ENCODE measurements around the gene TREX2. TPM values are rescaled to one million over a fixed set of nuclear protein-coding genes. Genes with fewer than 3 reads are reported as not detected.

TREX2 gene
- total RNA-seq, 1 experiment from 2014 or later = 1.1 TPM

GRCh38 chrX:153417637-153418036, 28.2 kb downstream of the TREX2 start:
- TF ChIP-seq, protein P1, sequence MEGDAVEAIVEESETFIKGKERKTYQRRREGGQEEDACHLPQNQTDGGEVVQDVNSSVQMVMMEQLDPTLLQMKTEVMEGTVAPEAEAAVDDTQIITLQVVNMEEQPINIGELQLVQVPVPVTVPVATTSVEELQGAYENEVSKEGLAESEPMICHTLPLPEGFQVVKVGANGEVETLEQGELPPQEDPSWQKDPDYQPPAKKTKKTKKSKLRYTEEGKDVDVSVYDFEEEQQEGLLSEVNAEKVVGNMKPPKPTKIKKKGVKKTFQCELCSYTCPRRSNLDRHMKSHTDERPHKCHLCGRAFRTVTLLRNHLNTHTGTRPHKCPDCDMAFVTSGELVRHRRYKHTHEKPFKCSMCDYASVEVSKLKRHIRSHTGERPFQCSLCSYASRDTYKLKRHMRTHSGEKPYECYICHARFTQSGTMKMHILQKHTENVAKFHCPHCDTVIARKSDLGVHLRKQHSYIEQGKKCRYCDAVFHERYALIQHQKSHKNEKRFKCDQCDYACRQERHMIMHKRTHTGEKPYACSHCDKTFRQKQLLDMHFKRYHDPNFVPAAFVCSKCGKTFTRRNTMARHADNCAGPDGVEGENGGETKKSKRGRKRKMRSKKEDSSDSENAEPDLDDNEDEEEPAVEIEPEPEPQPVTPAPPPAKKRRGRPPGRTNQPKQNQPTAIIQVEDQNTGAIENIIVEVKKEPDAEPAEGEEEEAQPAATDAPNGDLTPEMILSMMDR (conservative IDR thresholded peaks at IDR 0.05) = no peak
- no peak overlapping the region for H4K8ac ChIP-seq (replicated peaks; ENCODE audit: insufficient read length, low read depth, low read length)
- no peaks in the 10 kb centered on the region for H3K79me2 ChIP-seq (ENCODE audit: insufficient read depth, low read length)
- no peaks in the 10 kb centered on the region for H3K23me2 ChIP-seq (ENCODE audit: insufficient read length, low read depth, low read length, poor library complexity, severe bottlenecking)
- no peak overlapping the region for H3K27ac Mint-ChIP-seq
- H3K14ac ChIP-seq (ENCODE audit: insufficient read depth, low read length) = no peak overlapping the region
- H3K4me2 ChIP-seq (ENCODE audit: insufficient read depth, insufficient read length, low read length) = no peak overlapping the region
- H2BK20ac ChIP-seq (ENCODE audit: low read depth, low read length, poor library complexity, severe bottlenecking) = no peak overlapping the region
- H4K5ac ChIP-seq (ENCODE audit: insufficient read length, low read depth, low read length) = no peak overlapping the region
- no peak overlapping the region for H3T11ph ChIP-seq (ENCODE audit: low read length)
- no peak overlapping the region for H2BK12ac ChIP-seq (ENCODE audit: insufficient read length, low read depth, low read length)
- no peaks in the 10 kb centered on the region for H3K4me1 ChIP-seq (ENCODE audit: insufficient read depth, low read length)
- no peak overlapping the region for H3K18ac ChIP-seq (ENCODE audit: insufficient read length, low read depth, low read length)
- no peak overlapping the region for H3K9ac ChIP-seq (ENCODE audit: extremely low read depth, insufficient read length, low read length)
- peaks cover 41% of the 10 kb centered on the region for H3K9me3 ChIP-seq (ENCODE audit: control insufficient read depth, low read depth, low read length)
- peaks cover 2 to 19% of the 10 kb centered on the region in 2 experiments; a peak in 3 of 4 replicates for H3K4me1 Mint-ChIP-seq
- peaks cover 11% of the 10 kb centered on the region for H3K27me3 Mint-ChIP-seq (ENCODE audit: low read depth)
- no peaks in the 10 kb centered on the region for H3K79me1 ChIP-seq (ENCODE audit: insufficient read depth, low read depth, low read length, poor library complexity, severe bottlenecking)
- no peak overlapping the region for H3K4ac ChIP-seq (ENCODE audit: low read depth, low read length)
- no peak overlapping the region for H2AK5ac ChIP-seq (ENCODE audit: insufficient read length, low read length)
- no peak overlapping the region for H2BK15ac ChIP-seq (ENCODE audit: low read depth, low read length)
- H2BK5ac ChIP-seq (ENCODE audit: insufficient read length, low read length) = no peak overlapping the region
- no peak overlapping the region for H3K56ac ChIP-seq (ENCODE audit: insufficient read length, low read depth, low read length)
- no peak overlapping the region for H3K4me3 Mint-ChIP-seq
- H4K20me1 ChIP-seq (ENCODE audit: control insufficient read depth, insufficient read depth, insufficient read length) = no peaks in the 10 kb centered on the region
- H3K27me3 ChIP-seq (ENCODE audit: insufficient read depth, low read length) = no peaks in the 10 kb centered on the region
- H4K91ac ChIP-seq (ENCODE audit: insufficient read length, low read depth, low read length) = no peak overlapping the region
- DNase-seq = no peak
- no peak overlapping the region for H2BK120ac ChIP-seq (ENCODE audit: low read depth, low read length, poor library complexity, severe bottlenecking)
- no peak overlapping the region for H3K27ac ChIP-seq (ENCODE audit: insufficient read length, low read depth, low read length)
- no peak overlapping the region for H3K23ac ChIP-seq (ENCODE audit: insufficient read length, low read depth, low read length)
- peaks cover 2 to 8% (median 6%) of the 10 kb centered on the region in 3 experiments; a peak in 4 of 7 replicates for H3K36me3 Mint-ChIP-seq (ENCODE audit: insufficient read depth in 1 of 3, low read depth in 3 of 3)
- H2AFZ ChIP-seq (ENCODE audit: low read length) = no peak overlapping the region
- WGBS (ENCODE audit: extremely low coverage, insufficient read length, low lambda C conversion rate) = no CpG with 5 or more reads among the region's 8 CpGs
- H3K9me3 Mint-ChIP-seq = peaks cover 71 to 79% of the 10 kb centered on the region in 2 experiments

All from H9 (cell line).